Fibroblast of the aortic adventitia (primary cell): ENCODE data around the gene CYP27C1. TPM values are rescaled to one million over a fixed set of nuclear protein-coding genes. Genes with fewer than 3 reads are reported as not detected.

Experiments
- DNase-seq: peaks from one replicate; pipeline ENCODE4 v3.0.0-alpha.2; 2010; ENCODE audit warnings: low read depth
- H3K4me3 ChIP-seq: 2 replicates; pipeline ENCODE4 v1.5.1; 2011; ENCODE audit warnings: low read depth, mild to moderate bottlenecking, control low read depth, low read length, moderate library complexity
- total RNA-seq: library from RNA; depleted of rRNA; stranded (reverse); fragments of >200 nt; gene quantifications from 2 replicates; pipeline ENCODE4 v1.2.3, GENCODE V29; 2012; ENCODE audit warnings: low replicate concordance
- TF ChIP-seq, protein P1 (sequence below): IDR thresholded peaks from 2 replicates; pipeline ENCODE4 v1.5.1; 2011; ENCODE audit warnings: mild to moderate bottlenecking, low read length, control low read depth, inconsistent platforms; ENCODE audit not compliant: insufficient read depth

Gene CYP27C1
- total RNA-seq, 1 donor = 0.72 TPM

GRCh38 chr2:127196998-127197397 is 23.1 kb downstream of the CYP27C1 start:
- no peak for DNase-seq
- TF ChIP-seq, protein P1, sequence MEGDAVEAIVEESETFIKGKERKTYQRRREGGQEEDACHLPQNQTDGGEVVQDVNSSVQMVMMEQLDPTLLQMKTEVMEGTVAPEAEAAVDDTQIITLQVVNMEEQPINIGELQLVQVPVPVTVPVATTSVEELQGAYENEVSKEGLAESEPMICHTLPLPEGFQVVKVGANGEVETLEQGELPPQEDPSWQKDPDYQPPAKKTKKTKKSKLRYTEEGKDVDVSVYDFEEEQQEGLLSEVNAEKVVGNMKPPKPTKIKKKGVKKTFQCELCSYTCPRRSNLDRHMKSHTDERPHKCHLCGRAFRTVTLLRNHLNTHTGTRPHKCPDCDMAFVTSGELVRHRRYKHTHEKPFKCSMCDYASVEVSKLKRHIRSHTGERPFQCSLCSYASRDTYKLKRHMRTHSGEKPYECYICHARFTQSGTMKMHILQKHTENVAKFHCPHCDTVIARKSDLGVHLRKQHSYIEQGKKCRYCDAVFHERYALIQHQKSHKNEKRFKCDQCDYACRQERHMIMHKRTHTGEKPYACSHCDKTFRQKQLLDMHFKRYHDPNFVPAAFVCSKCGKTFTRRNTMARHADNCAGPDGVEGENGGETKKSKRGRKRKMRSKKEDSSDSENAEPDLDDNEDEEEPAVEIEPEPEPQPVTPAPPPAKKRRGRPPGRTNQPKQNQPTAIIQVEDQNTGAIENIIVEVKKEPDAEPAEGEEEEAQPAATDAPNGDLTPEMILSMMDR = peak; percentile 17

GRCh38 chr2:127196549-127196948 is 23.6 kb downstream of the CYP27C1 start:
- H3K4me3 ChIP-seq = no peak overlapping the region
- no peak for DNase-seq
- TF ChIP-seq, protein P1 = no peak

More at GRCh38 chr2:127196998-127197397, 23.1 kb downstream of the CYP27C1 start:
- H3K4me3 ChIP-seq = no peak overlapping the region

DNA sequence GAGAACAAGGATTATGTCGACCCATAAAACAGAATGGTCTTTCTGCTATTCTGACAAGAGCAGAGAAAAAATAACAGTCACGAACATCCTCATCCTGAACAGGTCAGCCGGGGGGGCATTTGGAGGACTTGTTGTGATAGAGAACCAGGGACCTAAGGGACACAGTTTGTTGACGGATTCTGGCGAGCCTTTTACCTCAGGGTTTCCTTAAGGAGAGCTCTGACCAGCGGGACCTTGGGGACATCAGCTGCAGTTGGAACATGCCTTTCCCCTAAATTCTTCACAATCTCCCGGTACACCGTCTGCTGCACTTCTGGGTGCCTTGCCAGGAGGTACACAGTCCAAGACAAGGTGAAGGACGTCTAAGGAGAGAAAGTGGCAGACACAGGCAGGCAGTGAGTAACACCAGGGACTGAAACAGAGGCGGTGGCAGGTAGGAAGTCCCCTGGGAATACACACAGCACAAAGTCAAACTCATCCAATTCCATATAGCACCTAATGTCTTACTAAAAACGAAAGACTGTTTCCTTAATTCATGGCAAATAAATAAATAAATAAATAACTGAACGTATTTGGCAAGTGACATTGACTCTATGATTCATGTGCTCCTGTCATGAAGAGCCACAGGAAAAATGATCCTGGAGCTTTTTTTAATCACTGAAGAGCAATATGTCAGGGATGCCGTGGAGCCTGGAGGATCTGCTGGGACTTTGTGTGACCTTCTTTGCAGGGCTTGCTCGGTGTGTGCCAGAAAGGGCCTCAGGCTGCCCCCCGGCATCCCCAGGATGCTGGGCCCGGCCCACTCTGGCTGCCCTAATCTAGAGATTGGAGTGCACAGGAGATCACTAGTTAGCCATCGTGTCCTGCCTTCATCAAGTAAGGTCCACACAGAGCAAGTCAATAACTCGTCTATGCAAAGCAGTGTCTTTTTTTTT is 24.7 kb downstream of the CYP27C1 start:
- no peak for DNase-seq
- TF ChIP-seq, protein P1 = no peak
- no peak overlapping the region for H3K4me3 ChIP-seq

- TF ChIP-seq, protein P1 = no peak
- no peak overlapping the region for H3K4me3 ChIP-seq
- DNase-seq = no peak
Measured at GRCh38 chr2:127194447-127194846, 25.7 kb downstream of the CYP27C1 start.

DNA sequence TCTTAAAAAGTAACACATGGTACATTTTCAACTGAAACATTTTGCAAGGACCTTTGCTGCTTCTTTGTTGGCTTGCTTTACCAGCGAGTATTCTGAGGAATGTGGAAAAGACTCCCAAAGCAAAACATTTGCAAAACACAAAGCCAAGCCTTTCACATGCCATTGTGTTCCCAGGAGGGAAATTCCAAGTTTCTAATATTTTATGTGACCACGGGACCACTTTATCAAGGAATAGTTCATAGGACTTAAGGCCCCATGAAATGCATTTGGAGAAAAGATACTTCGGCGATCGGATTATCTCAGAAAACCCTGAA is 26.2 kb downstream of the CYP27C1 start:
- H3K4me3 ChIP-seq = no peak overlapping the region
- peak; percentile 90 for DNase-seq
- TF ChIP-seq, protein P1 = no peak

DNA sequence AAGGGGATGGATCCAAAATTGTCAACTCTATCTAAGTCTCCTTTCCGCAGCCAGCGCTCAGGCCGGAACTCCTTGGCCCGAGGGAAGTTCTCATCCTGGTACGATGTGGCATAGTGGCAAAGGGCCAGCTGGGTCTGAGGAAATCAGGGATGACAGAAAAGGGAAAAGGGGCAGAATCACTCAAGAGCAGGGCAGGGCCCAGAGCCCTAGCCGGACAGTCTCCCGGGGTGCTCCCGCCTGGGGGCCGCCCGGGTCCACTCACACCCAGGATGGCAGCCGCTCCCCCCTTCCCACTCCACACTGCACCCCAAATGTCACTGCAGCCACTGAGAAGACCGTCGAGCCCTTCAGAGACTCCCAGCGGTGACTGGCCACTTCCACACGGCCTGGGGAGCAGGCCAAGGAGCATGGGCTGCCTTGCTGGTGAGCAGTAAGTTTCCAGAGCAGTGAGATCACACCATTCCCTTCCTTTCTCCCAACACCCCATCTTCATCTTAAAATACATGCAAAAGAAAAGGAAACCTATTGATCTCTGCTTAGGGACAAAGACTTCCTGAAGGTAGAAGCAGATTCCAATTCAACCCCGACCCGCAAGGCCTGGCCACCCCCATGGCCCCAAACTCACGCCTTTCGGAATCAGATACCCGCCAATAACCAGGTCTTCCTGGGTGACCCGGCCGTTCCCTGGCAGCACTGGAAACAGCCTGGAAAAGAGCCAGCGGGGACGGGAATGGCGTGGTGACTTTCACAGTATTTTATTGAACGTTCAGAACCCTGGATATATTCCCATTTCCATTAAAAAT is 26.7 kb downstream of the CYP27C1 start:
- H3K4me3 ChIP-seq = no peak overlapping the region
- TF ChIP-seq, protein P1 = no peak
- peak; percentile 30 for DNase-seq
